HEK293T (cell line): Measurements from ENCODE around the gene GLCE.

Experiments
- CTCF ChIA-PET: fragments of 350-600 bp; formaldehyde crosslinking; extraction: SDS; loops from one replicate; lab custom pipeline; 2021; ENCODE audit warnings: antibody characterized with exemption, inconsistent platforms; lab: Yijun Ruan, JAX
- POLR2A ChIA-PET: fragments of 350-600 bp; formaldehyde crosslinking; extraction: SDS; loops from one replicate; lab custom pipeline; 2020; ENCODE audit warnings: antibody characterized with exemption, inconsistent platforms; lab: Yijun Ruan, JAX
- DNase-seq: peaks from one replicate; pipeline ENCODE4 v3.0.0; 2012; ENCODE audit warnings: mixed read lengths; ENCODE audit errors: extremely low spot score
- ARNT ChIP-seq: fragments of 450-650 bp; IDR thresholded peaks from 2 replicates; pipeline ENCODE4 v1.6.1; 2017; ENCODE audit warnings: mild to moderate bottlenecking
- BHLHE40 ChIP-seq: fragments of 450-650 bp; IDR thresholded peaks from 2 replicates; pipeline ENCODE4 v1.6.1; 2016; ENCODE audit warnings: mild to moderate bottlenecking, moderate library complexity, borderline replicate concordance
- CTBP1 ChIP-seq: fragments of 450-650 bp; IDR thresholded peaks from 2 replicates; pipeline ENCODE4 v1.6.1; 2016; ENCODE audit warnings: borderline replicate concordance
- ELF4 ChIP-seq: fragments of 450-650 bp; IDR thresholded peaks from 2 replicates; pipeline ENCODE4 v1.6.1; 2017; ENCODE audit warnings: antibody characterized with exemption
- FOXA1 ChIP-seq: fragments of 450-650 bp; IDR thresholded peaks from 2 replicates; pipeline ENCODE4 v1.6.1; 2016; ENCODE audit warnings: mild to moderate bottlenecking
- FOXK2 ChIP-seq: fragments of 450-650 bp; IDR thresholded peaks from 2 replicates; pipeline ENCODE4 v1.6.1; 2016; ENCODE audit warnings: mild to moderate bottlenecking
- FOXM1 ChIP-seq: fragments of 450-650 bp; IDR thresholded peaks from 2 replicates; pipeline ENCODE4 v1.6.1; 2017; ENCODE audit warnings: mild to moderate bottlenecking, borderline replicate concordance
- HDGF ChIP-seq: fragments of 450-650 bp; IDR thresholded peaks from 2 replicates; pipeline ENCODE4 v1.6.1; 2017; ENCODE audit warnings: antibody characterized with exemption, borderline replicate concordance
- L3MBTL2 ChIP-seq: fragments of 450-650 bp; conservative IDR thresholded peaks from 2 replicates; pipeline ENCODE4 v1.6.1; 2016; ENCODE audit warnings: mild to moderate bottlenecking
- LEF1 ChIP-seq: fragments of 450-650 bp; IDR thresholded peaks from 2 replicates; pipeline ENCODE4 v1.6.1; 2017; ENCODE audit warnings: mild to moderate bottlenecking, borderline replicate concordance
- NFRKB ChIP-seq: fragments of 450-650 bp; IDR thresholded peaks from 2 replicates; pipeline ENCODE4 v1.6.1; 2016; ENCODE audit warnings: mild to moderate bottlenecking, moderate library complexity
- SP1 ChIP-seq: fragments of 450-650 bp; IDR thresholded peaks from 2 replicates; pipeline ENCODE4 v1.6.1; 2017
- SUZ12 ChIP-seq: fragments of 450-650 bp; IDR thresholded peaks from 2 replicates; pipeline ENCODE4 v1.6.1; 2016; ENCODE audit warnings: mild to moderate bottlenecking
- TARDBP ChIP-seq: fragments of 450-650 bp; IDR thresholded peaks from 2 replicates; pipeline ENCODE4 v1.6.1; 2016
- ZNF384 ChIP-seq: fragments of 450-650 bp; IDR thresholded peaks from 2 replicates; pipeline ENCODE4 v1.6.1; 2016
- TF ChIP-seq, protein P1 (sequence below): fragments of 450-650 bp; IDR thresholded peaks from 2 replicates; pipeline ENCODE4 v1.6.1; 2016

The GLCE gene

DNA sequence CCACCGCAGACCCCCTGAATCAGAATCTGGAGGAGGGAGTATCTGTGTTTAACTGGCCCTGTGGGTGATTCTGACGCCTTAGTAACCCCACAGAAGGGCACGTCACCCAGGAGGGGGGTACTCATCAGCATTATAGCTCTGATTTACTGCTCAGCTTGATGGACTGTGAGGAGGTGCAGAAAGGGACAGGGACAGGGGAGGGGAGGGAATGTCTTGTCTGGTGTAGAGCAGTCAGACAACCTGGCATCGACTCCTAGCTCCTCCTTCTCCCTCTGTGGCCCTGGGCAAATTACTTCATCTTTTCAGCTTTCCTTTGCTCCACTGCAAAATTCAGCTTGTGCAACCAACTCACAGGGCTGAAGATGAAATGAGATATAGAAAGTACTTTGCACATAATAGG lies 42.3 kb upstream of the GLCE start:
- DNase-seq, result no peak
- ChIA-PET CTCF (no interaction called here), POLR2A (interaction anchor here (1.0 to 2.0 kb wide), 2 partner anchors 10 to 42 kb away, joined by 3 to 6 read pairs; partner anchors contain the start of gene GLCE)
- TF ChIP-seq SUZ12 (no peak), TARDBP (no peak), ARNT (no peak), ZNF384 (no peak), FOXK2 (no peak), BHLHE40 (no peak), SP1 (no peak)
- TF ChIP-seq, protein P1, sequence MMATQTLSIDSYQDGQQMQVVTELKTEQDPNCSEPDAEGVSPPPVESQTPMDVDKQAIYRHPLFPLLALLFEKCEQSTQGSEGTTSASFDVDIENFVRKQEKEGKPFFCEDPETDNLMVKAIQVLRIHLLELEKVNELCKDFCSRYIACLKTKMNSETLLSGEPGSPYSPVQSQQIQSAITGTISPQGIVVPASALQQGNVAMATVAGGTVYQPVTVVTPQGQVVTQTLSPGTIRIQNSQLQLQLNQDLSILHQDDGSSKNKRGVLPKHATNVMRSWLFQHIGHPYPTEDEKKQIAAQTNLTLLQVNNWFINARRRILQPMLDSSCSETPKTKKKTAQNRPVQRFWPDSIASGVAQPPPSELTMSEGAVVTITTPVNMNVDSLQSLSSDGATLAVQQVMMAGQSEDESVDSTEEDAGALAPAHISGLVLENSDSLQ, result no peak

DNA sequence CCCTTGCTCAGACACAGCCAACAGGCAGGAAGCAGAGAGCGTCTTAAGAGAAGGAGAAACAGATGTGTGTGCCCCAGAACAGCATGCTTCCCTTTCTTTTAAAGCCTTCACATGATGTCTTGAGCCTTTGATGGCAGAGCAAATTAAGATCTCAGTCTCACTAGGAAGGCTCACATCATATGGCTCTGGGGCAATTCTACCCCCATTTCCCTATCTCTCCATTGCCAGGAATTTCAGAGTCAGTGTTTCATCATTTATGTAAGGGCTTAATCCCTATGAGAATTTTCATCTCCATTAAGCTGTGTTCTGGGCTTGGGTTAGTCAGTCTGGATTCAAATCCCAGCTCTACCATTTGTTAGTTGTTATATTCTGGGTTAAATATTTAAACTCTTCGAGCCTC lies 41.4 kb upstream of the GLCE start:
- TF ChIP-seq SP1, result no peak
- no peak for TF ChIP-seq FOXM1
- no peak for TF ChIP-seq SUZ12
- no peak for TF ChIP-seq L3MBTL2
- no peak for TF ChIP-seq LEF1
- no peak for TF ChIP-seq CTBP1
- no peak for TF ChIP-seq BHLHE40
- no peak for TF ChIP-seq HDGF
- TF ChIP-seq FOXA1, result no peak
- TF ChIP-seq TARDBP, result no peak
- TF ChIP-seq ARNT, result no peak
- no peak for TF ChIP-seq NFRKB
- TF ChIP-seq, protein P1, result no peak
- TF ChIP-seq ELF4, result no peak
- no peak for TF ChIP-seq FOXK2
- TF ChIP-seq ZNF384, result no peak
- CTCF ChIA-PET, result no interaction called here
- POLR2A ChIA-PET, result interaction anchor here (2.0 kb wide), 1 partner anchor 11 kb away, joined by 6 read pairs; no protein-coding TSS in a partner anchor
- DNase-seq, result no peak

DNA sequence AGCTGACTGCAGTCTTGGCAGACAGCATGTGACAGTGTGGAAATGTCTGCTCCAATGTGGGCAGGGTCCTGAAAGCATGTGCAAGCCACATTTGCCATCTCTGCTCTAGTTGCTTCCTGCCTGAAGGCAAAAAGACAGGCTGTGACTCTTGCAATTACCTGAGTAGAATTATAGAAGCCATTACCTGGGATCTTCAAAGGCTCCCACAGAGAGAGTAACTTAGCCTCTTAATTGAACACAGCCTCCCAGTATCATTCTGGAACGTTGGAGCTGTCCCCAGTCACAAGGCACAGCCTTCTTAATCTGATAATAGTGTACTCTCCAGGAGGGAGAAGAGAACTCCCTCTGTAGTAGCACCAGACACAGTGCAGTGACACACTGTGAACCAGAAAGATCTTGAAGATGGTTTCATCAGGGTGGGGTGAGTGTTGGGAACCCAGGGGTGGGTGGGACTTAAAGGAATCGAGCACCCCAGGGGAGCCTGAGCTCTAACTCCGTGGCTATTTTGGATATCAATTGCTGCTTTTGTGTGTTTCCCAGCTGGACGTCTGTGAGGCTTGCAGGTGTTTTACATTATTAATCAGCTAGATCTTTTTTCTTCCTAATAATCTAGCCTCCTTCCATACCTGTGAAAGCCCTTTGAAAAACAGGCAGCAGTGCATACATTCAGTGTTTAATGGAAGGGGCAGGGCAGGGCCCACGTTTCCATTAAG lies 40.6 kb upstream of the GLCE start:
- ChIA-PET POLR2A (no interaction called here), CTCF (no interaction called here)
- TF ChIP-seq FOXA1, result no peak
- TF ChIP-seq ZNF384, result no peak
- no peak for TF ChIP-seq L3MBTL2
- TF ChIP-seq SUZ12, result no peak
- no peak for TF ChIP-seq FOXM1
- no peak for TF ChIP-seq BHLHE40
- no peak for TF ChIP-seq CTBP1
- TF ChIP-seq LEF1, result no peak
- TF ChIP-seq FOXK2, result no peak
- TF ChIP-seq SP1, result no peak
- TF ChIP-seq HDGF, result no peak
- TF ChIP-seq TARDBP, result no peak
- no peak for TF ChIP-seq ARNT
- TF ChIP-seq NFRKB, result no peak
- TF ChIP-seq, protein P1, result no peak
- no peak for TF ChIP-seq ELF4
- no peak for DNase-seq

DNA sequence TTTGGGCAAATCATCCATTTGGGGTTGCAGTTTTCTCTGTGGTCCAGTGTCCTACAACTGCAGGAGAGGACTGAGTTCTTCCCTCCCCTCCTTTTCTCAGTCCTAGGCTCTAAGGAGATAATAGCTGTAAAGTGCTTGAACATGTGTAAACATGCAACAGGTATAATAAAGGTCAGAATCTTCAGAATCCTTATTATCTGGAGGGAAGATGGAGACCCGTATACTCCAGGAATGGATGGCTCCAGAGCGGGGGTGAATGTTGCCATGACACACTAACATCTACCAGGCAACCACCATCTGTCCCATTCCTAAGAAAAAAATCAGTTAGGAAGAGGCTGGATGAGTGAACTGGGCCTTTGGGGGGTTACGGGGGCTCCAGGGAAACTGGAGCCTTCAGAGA lies 39.7 kb upstream of the GLCE start:
- no peak for TF ChIP-seq ARNT
- TF ChIP-seq ELF4, result no peak
- no peak for TF ChIP-seq FOXM1
- TF ChIP-seq FOXA1, result no peak
- no peak for TF ChIP-seq SP1
- no peak for TF ChIP-seq HDGF
- TF ChIP-seq FOXK2, result no peak
- no peak for TF ChIP-seq TARDBP
- TF ChIP-seq LEF1, result no peak
- TF ChIP-seq NFRKB, result no peak
- TF ChIP-seq, protein P1, result no peak
- no peak for TF ChIP-seq BHLHE40
- TF ChIP-seq SUZ12, result no peak
- no peak for TF ChIP-seq ZNF384
- ChIA-PET CTCF (no interaction called here), POLR2A (no interaction called here)
- no peak for DNase-seq

DNA sequence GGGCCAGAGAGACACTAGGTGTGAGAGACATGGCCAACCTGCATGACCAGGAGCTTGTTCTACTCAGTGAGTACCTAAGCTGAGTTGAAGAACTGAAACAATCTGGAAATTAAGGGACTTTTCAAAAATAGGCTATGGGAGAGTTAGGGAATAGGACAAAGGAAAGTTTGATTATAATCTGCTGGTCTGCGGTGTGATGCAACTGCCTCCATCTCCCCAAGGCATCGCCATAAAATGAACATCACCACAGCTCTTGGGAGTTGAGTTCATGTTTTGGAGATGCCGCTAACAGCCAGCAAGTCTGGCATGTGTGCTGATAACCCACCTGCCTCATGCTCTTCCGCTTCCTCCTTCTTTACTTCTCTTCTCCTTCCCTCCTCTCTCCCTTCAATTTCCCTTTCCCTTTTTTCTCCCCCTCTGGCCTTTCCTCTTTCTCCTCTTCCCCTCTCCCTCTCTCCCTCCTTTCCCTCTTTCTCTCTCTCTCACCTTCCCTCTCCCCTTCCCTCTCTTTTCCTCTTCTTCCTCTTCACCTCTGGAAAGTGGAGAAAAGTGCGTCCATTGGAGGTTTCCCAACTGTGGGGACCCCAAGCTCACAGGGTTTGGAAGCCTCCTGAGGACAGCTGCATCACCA lies 39.1 kb upstream of the GLCE start:
- ChIA-PET POLR2A (no interaction called here), CTCF (no interaction called here)
- no peak for DNase-seq
- no peak for TF ChIP-seq SUZ12
- TF ChIP-seq CTBP1, result no peak
- no peak for TF ChIP-seq FOXA1
- TF ChIP-seq BHLHE40, result no peak
- TF ChIP-seq SP1, result no peak
- no peak for TF ChIP-seq FOXM1
- TF ChIP-seq, protein P1, result no peak
- no peak for TF ChIP-seq HDGF
- TF ChIP-seq NFRKB, result no peak
- no peak for TF ChIP-seq ZNF384
- TF ChIP-seq FOXK2, result no peak
- no peak for TF ChIP-seq TARDBP
